DND-41 (cell line): ENCODE data around the gene TMEM191C.

Source experiments
- ATAC-seq: fragments of 200-7000 bp; cut with Tn5 transposase; 3 replicates; pipeline ENCODE4 v1.9.1; 2021; ENCODE audit warnings: low read depth; ENCODE audit not compliant: insufficient read depth
- DNase-seq: peaks from one replicate; pipeline ENCODE4 v3.0.0-alpha.2; 2020
- H2AFZ ChIP-seq: 2 replicates; pipeline ENCODE4 v1.6.0; 2012; ENCODE audit warnings: low read depth, low read length
- H3K27ac ChIP-seq: 2 replicates; pipeline ENCODE4 v1.5.1; 2012; ENCODE audit warnings: low read length, inconsistent platforms
- H3K27me3 ChIP-seq: fragments of 200-600 bp; sonication (generic); 2 replicates; pipeline ENCODE4 v1.6.0; 2012; ENCODE audit warnings: low read length, mild to moderate bottlenecking, inconsistent platforms; ENCODE audit not compliant: insufficient read depth, poor library complexity
- H3K36me3 ChIP-seq: 2 replicates; pipeline ENCODE4 v1.5.1; 2012; ENCODE audit warnings: low read length, inconsistent platforms; ENCODE audit not compliant: insufficient read depth
- H3K4me1 ChIP-seq: 2 replicates; pipeline ENCODE4 v1.5.1; 2012; ENCODE audit warnings: mild to moderate bottlenecking, low read length; ENCODE audit not compliant: insufficient read depth
- H3K4me2 ChIP-seq: 2 replicates; pipeline ENCODE4 v1.6.0; 2012; ENCODE audit warnings: mild to moderate bottlenecking, moderate library complexity, low read length, inconsistent platforms; ENCODE audit not compliant: insufficient read depth
- H3K4me3 ChIP-seq, 2 experiments: fragments of 200-600 bp in 1 of 2; shearing (Covaris generic) in 1 of 2; 2 replicates each; pipeline ENCODE4 v1.5.1; 2012 to 2016; ENCODE audit warnings: inconsistent platforms in 2 of 2, low read length in 2 of 2, mild to moderate bottlenecking in 2 of 2, low read depth in 1 of 2, moderate library complexity in 1 of 2
- H3K79me2 ChIP-seq: 2 replicates; pipeline ENCODE4 v1.6.0; 2012; ENCODE audit warnings: low read length, inconsistent platforms; ENCODE audit not compliant: insufficient read depth
- H3K9ac ChIP-seq: 2 replicates; pipeline ENCODE4 v1.6.0; 2012; ENCODE audit warnings: low read depth, mild to moderate bottlenecking, inconsistent platforms, low read length, moderate library complexity
- H3K9me3 ChIP-seq: 2 replicates; pipeline ENCODE4 v1.5.1; 2012; ENCODE audit warnings: low read length, moderate library complexity, mild to moderate bottlenecking, inconsistent platforms; ENCODE audit not compliant: insufficient read depth, severe bottlenecking
- H4K20me1 ChIP-seq: 2 replicates; pipeline ENCODE4 v1.6.0; 2012; ENCODE audit warnings: low read length; ENCODE audit not compliant: insufficient read depth
- EZH2 ChIP-seq: IDR thresholded peaks from 3 replicates; pipeline ENCODE4 v1.6.1; 2012; ENCODE audit warnings: borderline replicate concordance, low read depth, mild to moderate bottlenecking, moderate library complexity, low read length, inconsistent platforms; ENCODE audit not compliant: severe bottlenecking
- TF ChIP-seq, protein P1 (sequence below): IDR thresholded peaks from 2 replicates; pipeline ENCODE4 v1.5.1; 2012; ENCODE audit warnings: borderline replicate concordance, low read length, moderate library complexity, mild to moderate bottlenecking; ENCODE audit not compliant: poor library complexity, severe bottlenecking; ENCODE audit errors: extremely low read depth

TMEM191C gene

DNA sequence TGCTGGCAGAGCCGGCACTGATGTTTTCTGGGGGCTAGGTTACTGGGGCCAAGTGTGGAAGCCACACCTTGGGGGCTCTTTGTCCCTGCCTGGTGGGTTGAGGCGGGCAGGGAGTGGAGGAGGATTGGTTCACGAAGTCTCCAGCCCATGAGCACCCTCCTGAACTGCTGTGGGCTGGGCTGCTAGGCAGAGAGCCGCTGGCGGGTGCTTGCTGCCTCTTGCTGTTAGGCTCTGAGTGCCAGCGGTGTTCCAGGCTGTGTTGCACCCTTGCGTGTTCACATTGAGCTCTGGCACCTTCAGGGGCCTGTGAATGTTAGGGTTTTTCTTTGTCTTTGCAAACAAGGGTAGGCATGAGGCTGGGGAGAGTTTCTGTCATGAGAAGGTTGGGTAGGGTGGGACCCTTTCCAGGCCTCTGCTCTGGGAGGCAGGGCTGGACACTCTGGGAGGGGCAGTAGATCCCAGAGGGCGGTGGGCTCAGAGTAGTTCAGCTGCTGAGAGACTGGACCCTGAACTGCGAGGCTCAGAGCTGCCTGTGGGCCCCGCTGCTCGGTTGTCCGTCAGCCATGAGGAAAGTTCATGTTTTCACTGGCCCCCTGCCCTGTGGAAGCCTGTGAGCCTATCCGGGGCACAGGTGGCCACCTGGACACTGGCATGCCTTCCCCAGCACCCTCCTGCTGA lies 24.0 kb upstream of the TMEM191C start:
- peak; percentile 3 for DNase-seq
- Histone ChIP-seq H3K9me3 (no peaks in the 10 kb centered on the region), H4K20me1 (peaks cover 47% of the 10 kb centered on the region), H3K27ac (no peak overlapping the region), H3K27me3 (no peaks in the 10 kb centered on the region), H3K79me2 (peaks cover 12% of the 10 kb centered on the region; the same call in 1 of the 2 replicates), H3K4me1 (no peaks in the 10 kb centered on the region), H2AFZ (no peak overlapping the region), H3K36me3 (peaks cover 50% of the 10 kb centered on the region), H3K9ac (no peak overlapping the region), H3K4me2 (no peak overlapping the region), H3K4me3 (no peak overlapping the region)
- ATAC-seq: no peak
- no peak for TF ChIP-seq EZH2
- TF ChIP-seq, protein P1, sequence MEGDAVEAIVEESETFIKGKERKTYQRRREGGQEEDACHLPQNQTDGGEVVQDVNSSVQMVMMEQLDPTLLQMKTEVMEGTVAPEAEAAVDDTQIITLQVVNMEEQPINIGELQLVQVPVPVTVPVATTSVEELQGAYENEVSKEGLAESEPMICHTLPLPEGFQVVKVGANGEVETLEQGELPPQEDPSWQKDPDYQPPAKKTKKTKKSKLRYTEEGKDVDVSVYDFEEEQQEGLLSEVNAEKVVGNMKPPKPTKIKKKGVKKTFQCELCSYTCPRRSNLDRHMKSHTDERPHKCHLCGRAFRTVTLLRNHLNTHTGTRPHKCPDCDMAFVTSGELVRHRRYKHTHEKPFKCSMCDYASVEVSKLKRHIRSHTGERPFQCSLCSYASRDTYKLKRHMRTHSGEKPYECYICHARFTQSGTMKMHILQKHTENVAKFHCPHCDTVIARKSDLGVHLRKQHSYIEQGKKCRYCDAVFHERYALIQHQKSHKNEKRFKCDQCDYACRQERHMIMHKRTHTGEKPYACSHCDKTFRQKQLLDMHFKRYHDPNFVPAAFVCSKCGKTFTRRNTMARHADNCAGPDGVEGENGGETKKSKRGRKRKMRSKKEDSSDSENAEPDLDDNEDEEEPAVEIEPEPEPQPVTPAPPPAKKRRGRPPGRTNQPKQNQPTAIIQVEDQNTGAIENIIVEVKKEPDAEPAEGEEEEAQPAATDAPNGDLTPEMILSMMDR: no peak

DNA sequence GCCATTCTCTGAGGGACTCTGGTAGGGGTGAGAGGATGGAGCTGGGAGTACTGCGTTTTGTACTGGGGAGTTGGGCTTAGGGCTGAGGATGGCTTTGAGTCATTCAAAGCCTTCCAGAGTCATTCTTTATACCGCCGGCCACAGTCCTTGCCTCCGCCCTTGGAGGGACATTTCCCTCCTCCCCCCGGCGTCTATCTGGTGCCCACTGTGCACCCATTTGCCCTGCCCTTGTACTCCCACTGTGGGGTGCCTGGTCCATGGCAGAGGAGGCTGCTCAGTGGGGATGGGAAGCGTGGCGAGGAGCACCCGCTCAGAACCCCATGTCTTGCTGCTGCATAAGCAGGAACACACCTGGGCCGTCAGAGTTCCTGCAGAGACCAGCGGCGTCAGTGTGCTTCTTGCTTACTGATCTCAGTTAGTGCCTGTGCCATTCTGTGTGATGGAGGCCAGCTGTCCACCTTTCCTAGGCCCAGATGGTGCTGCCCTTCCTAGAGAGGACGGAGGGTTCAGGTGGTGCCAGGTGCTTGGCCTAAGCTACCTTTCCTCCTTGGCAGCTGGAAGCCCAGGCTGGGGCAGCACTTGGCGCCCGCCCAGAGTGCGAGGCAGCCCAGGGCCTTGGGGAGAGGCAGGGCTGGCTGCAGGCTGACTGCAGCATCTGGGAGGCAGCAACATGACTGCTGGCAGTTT lies 23.3 kb upstream of the TMEM191C start:
- Histone ChIP-seq H2AFZ (no peak overlapping the region), H3K9ac (no peak overlapping the region), H3K36me3 (peaks cover 51% of the 10 kb centered on the region), H4K20me1 (peaks cover 48% of the 10 kb centered on the region), H3K4me2 (no peak overlapping the region), H3K4me1 (no peaks in the 10 kb centered on the region), H3K79me2 (peaks cover 12% of the 10 kb centered on the region; the same call in 1 of the 2 replicates), H3K27ac (no peak overlapping the region), H3K9me3 (no peaks in the 10 kb centered on the region), H3K27me3 (no peaks in the 10 kb centered on the region), H3K4me3 (no peak overlapping the region)
- no peak for ATAC-seq
- no peak for TF ChIP-seq EZH2
- TF ChIP-seq, protein P1: no peak
- peak; percentile 1 for DNase-seq

DNA sequence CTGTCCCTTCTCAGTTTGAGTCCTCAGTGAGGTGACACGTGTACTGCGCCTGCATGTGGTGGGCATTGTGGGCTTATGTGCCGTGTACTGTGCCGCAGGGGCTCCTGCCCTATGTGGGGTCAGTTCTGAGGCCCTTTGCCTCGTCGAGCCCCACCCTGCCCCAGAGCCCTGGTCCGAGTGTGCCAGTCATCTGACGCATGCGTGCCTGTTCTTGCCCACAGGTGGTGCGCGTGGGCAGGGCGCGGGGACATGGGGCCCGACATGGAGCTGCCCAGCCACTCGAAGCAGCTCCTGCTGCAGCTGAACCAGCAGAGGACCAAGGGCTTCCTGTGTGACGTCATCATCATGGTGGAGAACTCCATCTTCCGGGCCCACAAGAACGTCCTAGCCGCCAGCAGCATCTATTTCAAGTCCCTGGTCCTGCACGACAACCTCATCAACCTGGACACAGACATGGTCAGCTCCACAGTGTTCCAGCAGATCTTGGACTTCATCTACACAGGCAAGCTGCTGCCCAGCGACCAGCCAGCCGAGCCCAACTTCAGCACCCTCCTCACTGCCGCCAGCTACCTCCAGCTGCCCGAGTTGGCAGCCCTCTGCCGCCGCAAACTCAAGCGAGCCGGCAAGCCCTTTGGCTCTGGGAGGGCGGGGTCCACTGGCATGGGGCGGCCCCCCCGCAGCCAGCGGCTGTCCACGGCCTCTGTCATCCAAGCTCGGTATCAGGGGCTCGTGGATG lies 22.3 kb upstream of the TMEM191C start:
- TF ChIP-seq, protein P1: no peak
- TF ChIP-seq EZH2: no peak
- Histone ChIP-seq H3K9ac (no peak overlapping the region), H2AFZ (no peak overlapping the region), H3K36me3 (peaks cover 51% of the 10 kb centered on the region), H3K4me2 (no peak overlapping the region), H3K27me3 (no peaks in the 10 kb centered on the region), H4K20me1 (peaks cover 48% of the 10 kb centered on the region), H3K79me2 (peaks cover 12% of the 10 kb centered on the region; the same call in 1 of the 2 replicates), H3K4me3 (no peak overlapping the region), H3K4me1 (no peaks in the 10 kb centered on the region), H3K27ac (no peak overlapping the region), H3K9me3 (no peaks in the 10 kb centered on the region)
- ATAC-seq (no peak), DNase-seq (no peak)
